ENCODE results near the gene C20orf202. TPM values are rescaled to one million over a fixed set of nuclear protein-coding genes. Genes with fewer than 3 reads are reported as not detected.

Gene C20orf202
- total and polyA plus RNA-seq, 9 of the 15 experiments (the other 6 are each of a cell fraction or from before 2014, with no cell fraction given): 0.03 to 0.24 (median 0.15) TPM; not detected in 4

- Histone ChIP-seq H3K4me1 (replicated peaks in 1 of 2; ENCODE audit: control insufficient read depth in 2 of 2, insufficient read depth in 2 of 2, low read length in 2 of 2) (no peaks in the 10 kb centered on the region), H4K20me1 (replicated peaks; ENCODE audit: control insufficient read depth, insufficient read depth, low read length) (no peaks in the 10 kb centered on the region), H3K4me3 (no peak overlapping the region), H3K9me3 (replicated peaks; ENCODE audit: control insufficient read depth, insufficient read depth, low read depth, low read length) (no peaks in the 10 kb centered on the region), H3K79me2 (ENCODE audit: control insufficient read depth, insufficient read depth, low read length) (no peaks in the 10 kb centered on the region; the same call in 2 of the 3 replicates), H3K9me1 (ENCODE audit: control insufficient read depth, insufficient read depth, low read length) (no peaks in the 10 kb centered on the region), H2AFZ (ENCODE audit: low read depth, low read length) (no peak overlapping the region), H3K9ac (ENCODE audit: insufficient read depth in 1 of 2, low read depth in 2 of 2, low read length in 2 of 2) (no peak overlapping the region), H3K27ac (ENCODE audit: extremely low read depth, low read depth, low read length) (no peak overlapping the region), H3K27me3 (ENCODE audit: control insufficient read depth in 2 of 2, insufficient read depth in 2 of 2, low read length in 2 of 2) (no peaks in the 10 kb centered on the region), H3K4me2 (ENCODE audit: insufficient read depth, low read length) (no peak overlapping the region), H3K36me3 (ENCODE audit: control insufficient read depth, insufficient read depth, low read length) (peaks cover 44% of the 10 kb centered on the region)
- DNase-seq (ENCODE audit: extremely low read depth in 1 of 4, low spot score in 3 of 4) (no peak), FAIRE-seq (no peak), ATAC-seq (no peak)
- BruUV-seq (replicated peaks): no TSS peak
- TF ChIP-seq GTF2F1 (IDR thresholded peaks at IDR 0.05; ENCODE audit: low read depth, low read length): no peak
- no peak for TF ChIP-seq ZNF695 (CRISPR knock-in tag; IDR thresholded peaks at IDR 0.05)
- no peak for TF ChIP-seq ZNF347 (CRISPR knock-in tag; IDR thresholded peaks at IDR 0.05; ENCODE audit: low read depth)
- TF ChIP-seq ETV5 (CRISPR knock-in tag; IDR thresholded peaks at IDR 0.05; ENCODE audit: low read depth): no peak
- no peak for TF ChIP-seq KDM2B (CRISPR knock-in tag; IDR thresholded peaks at IDR 0.05)
- no peak for TF ChIP-seq TFAM (CRISPR knock-in tag; conservative IDR thresholded peaks at IDR 0.05)
- TF ChIP-seq SRSF9 (IDR thresholded peaks at IDR 0.05; ENCODE audit: borderline replicate concordance, low read depth, low read length): no peak
- no peak for TF ChIP-seq TEAD2 (tag; IDR thresholded peaks at IDR 0.05)
- no peak for TF ChIP-seq MTA3 (IDR thresholded peaks at IDR 0.05; ENCODE audit: borderline replicate concordance)
- no peak for TF ChIP-seq ATF2 (CRISPR knock-in tag; IDR thresholded peaks at IDR 0.05)
- no peak for TF ChIP-seq ETS1 (conservative IDR thresholded peaks at IDR 0.05; ENCODE audit: control insufficient read depth, low read depth, low read length)
- no peak for TF ChIP-seq EZH2 (IDR thresholded peaks at IDR 0.05; ENCODE audit: borderline replicate concordance, low read depth, low read length)
- TF ChIP-seq EWSR1 (IDR thresholded peaks at IDR 0.05; ENCODE audit: borderline replicate concordance, low read depth, partially characterized antibody): no peak
- no peak for TF ChIP-seq ZNF146 (CRISPR knock-in tag; IDR thresholded peaks at IDR 0.05; ENCODE audit: unreplicated experiment)
- no peak for TF ChIP-seq JUND (IDR thresholded peaks at IDR 0.05; ENCODE audit: borderline replicate concordance, low read depth, low read length)
- TF ChIP-seq JUND (tag; IDR thresholded peaks at IDR 0.05; ENCODE audit: borderline replicate concordance, low read depth, low read length): no peak
- TF ChIP-seq RAD21 (CRISPR knock-in tag; conservative IDR thresholded peaks at IDR 0.05 in 1 of 2, IDR thresholded peaks at IDR 0.05 in 1 of 2): no peak
- ChIA-PET POLR2A (interaction anchor here (0.6 kb wide), 1 partner anchor 8 kb away, joined by 3 read pairs; no protein-coding TSS in a partner anchor), CTCF (ENCODE audit: low intra/inter-chr PET ratio) (no interaction called here)
- 100% methylated on average over 1 of the region's 1 CpG for WGBS (ENCODE audit: insufficient coverage, low coverage, missing lambda C conversion rate)
- in situ Hi-C loops (cut with MboI): no loop called here
- intact Hi-C loops (cut with micrococcal nuclease): no loop called here
Observed at GRCh38 chr20:1154691-1155090, 48.6 kb upstream of the C20orf202 start.
